Keratinocyte (primary cell): ENCODE results near the gene MGAT5.

Experiments used
- CTCF ChIP-seq, 3 experiments: IDR thresholded peaks in 1 of 3; conservative IDR thresholded peaks in 1 of 3; optimal IDR thresholded peaks in 1 of 3; 2 replicates in 2 of 3; 3 replicates in 1 of 3; pipeline versions ENCODE3 to v1.5.1; 2011; ENCODE audit warnings: low read length in 3 of 3, mild to moderate bottlenecking in 3 of 3, moderate library complexity in 2 of 3, control low read depth in 1 of 3, inconsistent platforms in 1 of 3; ENCODE audit not compliant: insufficient read depth in 2 of 3; ENCODE audit errors: extremely low read depth in 1 of 3
- EZH2 ChIP-seq: IDR thresholded peaks from one replicate; pipeline ENCODE4 v1.6.1; 2012; ENCODE audit warnings: inconsistent platforms, mild to moderate bottlenecking, low read length, moderate library complexity

- TF ChIP-seq CTCF (optimal IDR thresholded peaks at IDR 0.05 in 1 of 3, IDR thresholded peaks at IDR 0.05 in 1 of 3, conservative IDR thresholded peaks at IDR 0.05 in 1 of 3; ENCODE audit: extremely low read depth in 1 of 3, insufficient read depth in 2 of 3, low read length in 3 of 3) (no peak), EZH2 (no peak)
Observed at GRCh38 chr2:134306521-134306920, 52.6 kb downstream of the MGAT5 start.
